Osteoblast (primary cell): ENCODE results near the gene SYNJ2. TPM values are rescaled to one million over a fixed set of nuclear protein-coding genes. Genes with fewer than 3 reads are reported as not detected.

ENCODE experiments used
- DNase-seq: peaks from one replicate; pipeline ENCODE4 v3.0.0; 2011; ENCODE audit warnings: low spot score, mixed read lengths; ENCODE audit not compliant: insufficient read length; ENCODE audit errors: missing footprints
- H2AFZ ChIP-seq: 2 replicates; pipeline ENCODE4 v1.6.0; 2011; ENCODE audit warnings: mild to moderate bottlenecking, low read length
- H3K27ac ChIP-seq: 2 replicates; pipeline ENCODE4 v1.5.1; 2011; ENCODE audit warnings: mild to moderate bottlenecking, low read depth, low read length, moderate library complexity
- H3K27me3 ChIP-seq: 2 replicates; pipeline ENCODE4 v1.6.0; 2012; ENCODE audit warnings: mild to moderate bottlenecking, control low read depth, inconsistent platforms, low read length, moderate library complexity; ENCODE audit not compliant: insufficient read depth
- H3K36me3 ChIP-seq: 2 replicates; pipeline ENCODE4 v1.5.1; 2011; ENCODE audit warnings: mild to moderate bottlenecking, low read length, control low read depth, moderate library complexity; ENCODE audit not compliant: insufficient read depth
- H3K4me1 ChIP-seq: 2 replicates; pipeline ENCODE4 v1.5.1; 2011; ENCODE audit warnings: mild to moderate bottlenecking, low read length, control low read depth, moderate library complexity; ENCODE audit not compliant: insufficient read depth
- H3K4me2 ChIP-seq: 2 replicates; pipeline ENCODE4 v1.6.0; 2011; ENCODE audit warnings: mild to moderate bottlenecking, low read length; ENCODE audit not compliant: insufficient read depth
- H3K4me3 ChIP-seq: fragments of 200-600 bp; sonication (generic); 3 replicates; pipeline ENCODE4 v1.5.1; 2012; ENCODE audit warnings: mild to moderate bottlenecking, low read length, inconsistent platforms; ENCODE audit not compliant: insufficient read depth
- H3K79me2 ChIP-seq: 2 replicates; pipeline ENCODE4 v1.6.0; 2012; ENCODE audit warnings: mild to moderate bottlenecking, low read length, control low read depth, inconsistent platforms; ENCODE audit not compliant: insufficient read depth
- H3K9me3 ChIP-seq: 2 replicates; pipeline ENCODE4 v1.5.1; 2011; ENCODE audit warnings: low read depth, low read length, control low read depth
- H4K20me1 ChIP-seq: 2 replicates; pipeline ENCODE4 v1.6.0; 2012; ENCODE audit warnings: mild to moderate bottlenecking, low read length, control low read depth; ENCODE audit not compliant: insufficient read depth
- CTCF ChIP-seq: IDR thresholded peaks from 2 replicates; pipeline ENCODE4 v1.5.1; 2011; ENCODE audit warnings: mild to moderate bottlenecking, low read depth, low read length, moderate library complexity; ENCODE audit errors: extremely low read depth
- total RNA-seq: library from RNA; depleted of rRNA; stranded (reverse); fragments of >200 nt; gene quantifications from 2 replicates; pipeline ENCODE4 v1.2.3, GENCODE V29; 2012

SYNJ2 gene
- total RNA-seq, 1 donor, result 94.8 TPM

GRCh38 chr6:158103228-158103627, 121.6 kb downstream of the SYNJ2 start:
- Histone ChIP-seq H3K9me3 (no peaks in the 10 kb centered on the region), H3K27me3 (no peaks in the 10 kb centered on the region), H3K36me3 (peaks cover 34% of the 10 kb centered on the region), H3K4me2 (no peak overlapping the region), H3K4me1 (no peaks in the 10 kb centered on the region), H2AFZ (no peak overlapping the region), H3K4me3 (no peak overlapping the region), H4K20me1 (no peaks in the 10 kb centered on the region), H3K27ac (no peak overlapping the region), H3K79me2 (peaks cover 8% of the 10 kb centered on the region)
- no peak for DNase-seq
- TF ChIP-seq CTCF, result no peak

GRCh38 chr6:158104696-158105095, 123.0 kb downstream of the SYNJ2 start:
- Histone ChIP-seq H3K27me3 (no peaks in the 10 kb centered on the region), H3K9me3 (no peaks in the 10 kb centered on the region), H3K79me2 (peaks cover 8% of the 10 kb centered on the region), H2AFZ (no peak overlapping the region), H3K4me2 (no peak overlapping the region), H3K27ac (no peak overlapping the region), H3K4me3 (no peak overlapping the region), H4K20me1 (no peaks in the 10 kb centered on the region), H3K36me3 (peaks cover 31% of the 10 kb centered on the region), H3K4me1 (no peaks in the 10 kb centered on the region)
- DNase-seq, result no peak
- TF ChIP-seq CTCF, result no peak

GRCh38 chr6:158109748-158110147, 128.1 kb downstream of the SYNJ2 start:
- peak overlapping the region; percentile 7 for H3K27ac ChIP-seq
- H3K4me2 ChIP-seq, result no peak overlapping the region
- no peaks in the 10 kb centered on the region for H3K4me1 ChIP-seq
- peaks cover under 1% of the 10 kb centered on the region for H3K79me2 ChIP-seq
- H3K9me3 ChIP-seq, result no peaks in the 10 kb centered on the region
- H4K20me1 ChIP-seq, result no peaks in the 10 kb centered on the region
- no peak for DNase-seq
- no peak overlapping the region for H3K4me3 ChIP-seq
- H3K36me3 ChIP-seq, result peaks cover 56% of the 10 kb centered on the region
- no peak overlapping the region for H2AFZ ChIP-seq
- no peaks in the 10 kb centered on the region for H3K27me3 ChIP-seq
- TF ChIP-seq CTCF, result no peak

GRCh38 chr6:158110986-158111385, 129.3 kb downstream of the SYNJ2 start:
- Histone ChIP-seq H3K4me1 (no peaks in the 10 kb centered on the region), H3K4me2 (no peak overlapping the region), H3K27me3 (no peaks in the 10 kb centered on the region), H3K27ac (no peak overlapping the region), H3K36me3 (peaks cover 69% of the 10 kb centered on the region), H3K79me2 (no peaks in the 10 kb centered on the region), H4K20me1 (no peaks in the 10 kb centered on the region), H3K9me3 (no peaks in the 10 kb centered on the region), H2AFZ (no peak overlapping the region), H3K4me3 (no peak overlapping the region)
- TF ChIP-seq CTCF, result no peak
- DNase-seq, result no peak
